ENCODE measurements around the gene PCDH1.

The PCDH1 gene

GRCh38 chr5:141873933-141874261, 4.3 kb downstream of the PCDH1 start:
- DNase-seq (ENCODE audit: low spot score) = no peak

- no peak for DNase-seq (ENCODE audit: low spot score)
Measured at GRCh38 chr5:141872496-141873356, 5.5 kb downstream of the PCDH1 start.

DNA sequence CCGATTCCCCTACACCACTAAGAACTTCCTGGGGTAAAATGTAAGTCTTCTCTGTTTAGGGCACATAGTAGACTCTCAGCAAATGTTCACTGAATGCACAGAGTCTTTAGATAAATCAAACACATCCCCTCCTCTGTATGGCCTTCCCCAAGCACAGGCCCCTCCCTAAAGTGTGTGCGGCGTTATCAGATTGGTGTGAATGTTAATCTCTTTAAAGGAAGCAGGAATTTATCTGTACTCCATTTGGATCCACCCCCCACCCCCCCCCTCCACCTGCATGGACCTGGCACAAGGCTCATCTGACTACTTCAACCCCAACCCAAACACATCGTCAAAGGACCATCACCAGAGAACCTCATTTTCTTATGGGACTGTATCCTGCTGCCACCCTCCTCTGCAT, 6.3 kb downstream of the PCDH1 start:
- no peak for DNase-seq (ENCODE audit: low spot score)

DNA sequence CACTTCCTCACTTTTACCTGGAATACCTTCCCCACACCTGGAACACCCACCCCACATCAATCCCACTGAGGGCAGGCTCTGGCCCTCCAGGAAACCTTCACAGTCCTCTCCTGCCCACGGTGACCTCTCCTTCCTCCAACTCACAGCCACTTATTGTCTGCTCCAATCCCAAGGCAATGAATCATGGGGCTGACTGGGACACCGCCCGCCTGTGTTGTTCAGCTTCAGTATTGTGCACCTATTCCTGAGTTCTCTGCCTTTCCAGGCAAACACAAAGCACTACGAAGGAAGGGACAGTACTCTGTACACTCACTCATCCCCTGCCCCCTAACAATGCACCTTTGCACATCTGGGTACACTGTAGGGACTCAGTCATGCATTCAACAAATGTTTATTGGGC, 7.3 kb downstream of the PCDH1 start:
- no peak for DNase-seq (ENCODE audit: low spot score)

- DNase-seq (ENCODE audit: low spot score) = no peak
Measured at GRCh38 chr5:141870228-141870627, 8.0 kb downstream of the PCDH1 start.

- DNase-seq (ENCODE audit: low spot score) = no peak
Measured at GRCh38 chr5:141869514-141869913, 8.7 kb downstream of the PCDH1 start.

DNA sequence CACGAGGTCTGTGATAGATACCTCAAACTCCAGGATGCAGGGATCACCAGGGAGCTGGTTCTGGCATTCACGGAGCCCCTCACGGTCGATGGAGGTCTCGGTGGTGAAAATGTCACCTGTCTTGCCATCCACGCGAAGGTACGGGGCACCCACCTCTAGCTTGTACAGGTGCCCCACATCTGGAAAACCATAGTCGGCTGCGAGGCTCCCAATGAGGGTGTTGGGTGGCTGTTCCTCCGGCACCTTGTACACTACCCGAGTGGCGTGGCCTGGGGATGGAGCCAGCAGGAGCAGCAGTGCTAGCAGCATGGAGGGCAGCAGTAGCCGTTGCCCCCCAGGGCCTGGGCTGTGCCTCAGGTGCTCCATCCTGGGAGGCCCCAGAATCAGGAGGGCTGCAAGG, 9.2 kb downstream of the PCDH1 start:
- DNase-seq (ENCODE audit: low spot score) = no peak

GRCh38 chr5:141868541-141868940, 9.7 kb downstream of the PCDH1 start:
- no peak for DNase-seq (ENCODE audit: low spot score)

DNA sequence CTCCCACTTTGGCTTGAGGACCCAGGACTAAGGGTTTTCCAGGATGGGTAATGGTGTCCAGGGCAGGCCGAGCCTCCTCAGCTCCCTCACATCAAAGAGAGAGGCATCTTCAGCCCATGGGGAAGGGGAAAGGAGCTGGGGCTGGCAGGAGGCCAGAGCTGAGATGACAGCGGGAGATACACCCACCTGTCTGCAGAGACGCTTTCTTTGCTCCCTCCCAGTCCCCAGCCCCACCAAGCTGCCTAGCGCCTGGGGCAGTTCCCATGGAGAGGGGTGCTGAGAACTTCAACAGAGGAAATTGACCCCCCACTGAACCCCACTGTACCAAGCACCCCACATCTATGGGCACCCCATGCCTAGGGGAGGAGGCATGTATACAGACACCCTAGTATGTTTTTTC, 10.6 kb downstream of the PCDH1 start:
- DNase-seq (ENCODE audit: low spot score) = no peak

- DNase-seq (ENCODE audit: low spot score) = no peak
Measured at GRCh38 chr5:141867139-141867538, 11.1 kb downstream of the PCDH1 start.

- DNase-seq (ENCODE audit: low spot score) = no peak
Measured at GRCh38 chr5:141866096-141866495, 12.1 kb downstream of the PCDH1 start.

- DNase-seq (ENCODE audit: low spot score) = no peak
Measured at GRCh38 chr5:141865406-141865805, 12.8 kb downstream of the PCDH1 start.

DNA sequence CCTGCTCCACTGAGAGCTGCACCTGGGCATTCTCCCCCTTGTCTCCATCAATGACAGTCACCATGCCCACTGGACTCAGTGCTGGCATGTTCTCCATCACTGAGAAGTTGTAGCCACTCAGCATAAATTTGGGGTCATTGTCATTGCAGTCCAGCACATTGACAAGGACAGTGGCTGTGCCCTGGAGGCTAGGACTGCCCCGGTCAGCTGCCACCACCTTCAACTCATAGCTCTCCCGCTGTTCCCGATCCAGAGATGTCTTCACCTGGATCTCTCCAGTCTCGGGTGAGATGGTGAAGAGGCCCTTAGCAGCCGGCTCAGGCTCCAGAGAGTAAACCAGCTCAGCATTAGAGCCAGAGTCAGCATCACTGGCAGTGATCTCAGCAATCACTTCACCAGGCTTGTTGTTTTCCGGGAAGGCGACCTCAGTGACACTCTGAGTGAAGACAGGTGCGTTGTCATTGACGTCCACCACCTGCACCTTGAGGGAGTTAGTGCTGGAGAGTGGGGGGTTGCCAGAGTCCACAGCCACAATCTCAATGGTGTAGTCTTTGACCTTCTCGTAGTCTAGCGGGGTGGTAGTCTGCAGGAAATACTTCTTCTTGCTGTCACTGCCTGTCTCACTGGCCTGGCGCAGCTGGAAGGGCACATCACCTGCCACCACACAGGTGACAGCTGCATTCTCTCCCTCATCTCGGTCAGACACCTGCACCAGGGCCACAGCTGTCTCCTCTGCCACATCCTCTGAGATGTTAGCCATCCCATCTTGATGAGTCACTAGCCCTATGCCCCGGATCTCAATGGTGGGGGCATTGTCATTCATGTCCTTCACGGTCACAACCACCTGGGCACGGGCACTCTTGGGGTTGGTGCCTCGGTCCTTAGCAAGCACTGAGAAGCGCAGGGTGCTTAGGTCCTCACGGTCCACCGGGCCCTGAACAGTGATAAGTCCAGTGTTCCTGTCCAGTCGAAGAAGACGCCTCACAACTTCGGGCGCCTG, 13.5 kb downstream of the PCDH1 start:
- peak; percentile 22 for DNase-seq (ENCODE audit: low spot score)

DNA sequence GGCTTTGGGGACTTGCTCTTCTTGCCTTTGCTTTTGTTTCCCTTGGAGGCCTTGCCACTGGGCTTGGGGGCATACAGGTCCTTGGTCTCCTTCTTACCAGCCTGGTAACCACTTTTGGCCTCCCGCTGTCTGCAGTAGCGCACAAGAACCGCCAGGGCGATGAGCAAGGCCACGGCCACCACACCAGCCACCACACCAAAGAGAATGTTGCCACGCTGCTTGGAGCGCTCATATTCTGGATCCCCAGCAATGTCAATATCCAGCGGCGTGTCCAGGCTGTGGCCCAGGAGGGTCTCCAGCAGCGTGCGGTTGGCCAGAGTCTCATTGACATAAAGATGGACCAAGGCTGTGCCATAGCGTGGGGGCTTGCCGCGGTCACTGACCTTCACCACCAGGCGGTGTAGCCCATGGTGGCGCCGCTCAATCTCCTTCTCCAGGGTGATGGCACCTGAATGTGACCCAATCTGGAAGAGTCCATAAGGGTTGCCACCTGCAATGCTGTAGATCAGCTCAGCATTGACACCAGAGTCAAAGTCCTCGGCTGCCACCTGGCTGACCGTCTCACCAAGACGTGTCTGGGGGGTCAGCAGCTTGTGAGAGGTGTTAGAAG, 14.5 kb downstream of the PCDH1 start:
- no peak for DNase-seq (ENCODE audit: low spot score)

DNA sequence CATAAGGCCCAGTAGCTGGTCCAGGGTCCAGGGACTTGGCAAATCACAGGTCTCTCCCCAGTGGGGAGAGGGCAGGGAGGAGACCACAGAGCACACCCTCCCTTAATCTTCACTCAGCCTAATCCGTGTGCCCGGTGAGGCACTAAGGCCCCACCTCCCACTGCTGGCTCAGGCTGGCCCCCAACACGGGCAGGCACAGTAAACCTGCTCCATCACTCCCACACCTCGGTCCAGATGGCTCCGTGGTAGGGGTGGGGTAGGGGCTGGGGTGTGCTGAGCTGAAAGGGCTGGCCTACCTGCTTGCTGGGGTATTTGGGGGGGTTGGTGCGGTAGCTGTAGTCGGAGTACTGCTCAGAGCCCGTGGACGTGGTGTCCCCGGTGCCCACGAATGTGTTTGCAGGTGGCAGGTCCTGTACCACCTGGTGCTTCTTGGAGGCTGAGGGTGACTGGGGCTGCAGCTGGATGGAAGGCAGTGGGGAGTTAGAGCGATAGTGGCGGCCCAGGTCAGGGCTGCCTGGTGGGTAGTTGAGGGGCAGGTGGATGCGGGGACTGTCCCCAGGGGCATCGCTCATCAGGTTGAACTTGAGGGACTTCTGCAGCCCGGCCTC, 15.2 kb downstream of the PCDH1 start:
- no peak for DNase-seq (ENCODE audit: low spot score)

DNA sequence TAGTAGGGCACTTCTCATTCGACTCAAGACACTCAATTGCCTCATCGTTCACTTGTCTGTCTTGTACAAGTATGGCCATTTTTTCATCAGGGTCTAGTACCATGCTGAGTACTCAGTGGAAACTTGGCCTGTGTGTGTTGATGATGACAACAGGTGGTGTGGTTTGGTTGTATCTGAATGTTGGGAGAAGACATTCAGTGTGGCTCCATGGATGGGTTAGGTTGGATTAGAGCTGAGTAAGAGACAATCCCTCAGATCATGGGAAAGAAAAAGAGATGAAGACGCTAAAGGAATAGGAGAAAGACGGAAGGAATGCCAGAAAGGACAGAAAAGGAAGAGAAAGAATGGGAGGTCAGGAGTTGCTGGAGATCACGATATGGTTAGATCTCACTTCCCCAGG, 17.0 kb downstream of the PCDH1 start:
- no peak for DNase-seq (ENCODE audit: low spot score)

DNA sequence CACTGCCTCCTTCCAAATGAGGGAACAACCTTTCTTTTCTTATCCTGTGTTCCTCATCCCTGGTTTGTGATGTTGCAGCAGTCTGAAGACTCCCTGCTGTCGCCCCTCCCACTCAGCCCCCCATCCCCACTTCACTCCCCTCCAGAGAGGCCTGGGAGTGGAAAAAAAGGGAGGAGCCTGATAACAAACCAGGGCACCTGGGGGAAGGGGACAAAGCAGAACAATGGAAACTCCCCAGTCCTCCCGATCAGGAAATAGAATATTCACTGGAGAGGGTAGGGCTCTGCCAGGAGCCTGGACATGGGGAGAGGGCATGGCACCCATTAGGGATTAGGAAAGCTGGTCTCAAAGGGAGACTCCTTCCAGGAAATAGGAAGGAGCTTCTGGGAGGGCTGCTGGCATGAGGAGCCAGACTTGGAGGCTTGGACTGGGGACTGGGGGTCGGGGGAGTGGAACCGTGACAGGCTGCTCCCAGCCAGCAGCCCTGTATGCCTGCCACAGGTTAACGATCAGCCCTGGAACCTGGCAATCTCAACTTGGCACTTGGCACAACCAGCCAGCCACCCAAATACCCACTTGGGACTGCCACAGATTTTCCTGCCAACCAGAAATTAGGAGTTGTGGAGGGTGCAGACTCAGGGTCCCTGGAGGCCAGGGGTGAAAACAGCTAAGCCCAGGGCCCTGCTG, 20.0 kb downstream of the PCDH1 start:
- no peak for DNase-seq (ENCODE audit: low spot score)

- DNase-seq (ENCODE audit: low spot score) = no peak
Measured at GRCh38 chr5:141857226-141857625, 21.0 kb downstream of the PCDH1 start.

GRCh38 chr5:141856037-141856790, 22.0 kb downstream of the PCDH1 start:
- no peak for DNase-seq (ENCODE audit: low spot score)

- DNase-seq (ENCODE audit: low spot score) = no peak
Measured at GRCh38 chr5:141855265-141856036, 22.8 kb downstream of the PCDH1 start.
